ENCODE measurements around the gene FAM83B.

DNA sequence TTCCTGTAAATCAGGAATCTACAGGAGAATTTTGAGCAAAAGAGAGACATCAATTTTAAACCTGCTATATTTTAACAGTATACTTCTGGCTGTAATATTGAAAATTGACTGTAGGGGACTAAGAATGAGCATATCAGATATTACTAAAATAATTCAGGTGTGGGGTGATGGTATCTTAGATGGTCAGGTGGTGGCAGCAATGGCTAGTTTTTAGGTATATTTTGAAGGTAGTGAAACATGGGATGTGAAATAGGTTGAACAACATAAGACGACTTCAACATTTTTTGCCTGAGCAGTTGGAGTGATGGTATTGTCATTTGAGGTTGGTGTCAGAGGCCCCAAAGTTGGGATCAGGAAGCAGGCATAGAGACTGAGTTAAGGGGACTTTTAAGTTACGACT lies 32.1 kb downstream of the FAM83B start:
- peak; percentile 30; the same call in 1 of the 2 replicates for TF ChIP-seq CTCF (IDR thresholded peaks at IDR 0.05; ENCODE audit: low read length)
- TF ChIP-seq EZH2 (IDR thresholded peaks at IDR 0.05; ENCODE audit: borderline replicate concordance, low read length), result no peak
